OCI-LY7 (cell line): ENCODE results near the gene ULBP1. TPM values are rescaled to one million over a fixed set of nuclear protein-coding genes. Genes with fewer than 3 reads are reported as not detected.
A peak's percentile ranks its signal among the peaks of the same experiment; 100 is the strongest.

Source experiments
- BruUV-seq: library from RNA; stranded (reverse); fragments of 400-500 nt; replicated peaks from 2 replicates; lab custom pipeline; 2021; lab: Mats Ljungman, UMichigan
- CTCF ChIA-PET: fragments of 300-600 bp; sonication (Branson Sonifier 250); formaldehyde crosslinking; loops from one replicate; lab custom pipeline; 2022; ENCODE audit warnings: antibody characterized with exemption; ENCODE audit not compliant: unreplicated experiment; lab: Charles Lee
- POLR2A ChIA-PET: fragments of 300-600 bp; sonication (Branson Sonifier 250); formaldehyde crosslinking; loops from one replicate; lab custom pipeline; 2022; ENCODE audit warnings: antibody characterized with exemption; lab: Charles Lee
- DNase-seq: peaks from one replicate; pipeline ENCODE4 v3.0.0-alpha.2; 2015; ENCODE audit warnings: low spot score
- H2AFZ ChIP-seq: fragments of 200-600 bp; sonication (generic), shearing (Covaris generic); 2 replicates; pipeline ENCODE4 v1.6.1; 2014; ENCODE audit warnings: mild to moderate bottlenecking, antibody characterized with exemption, low read length, moderate library complexity
- H3K27ac ChIP-seq: fragments of 200-600 bp; sonication (generic); 2 replicates; pipeline ENCODE4 v1.5.1; 2014; ENCODE audit warnings: mixed run types, low read depth, mild to moderate bottlenecking, moderate library complexity, low read length, inconsistent platforms; ENCODE audit not compliant: poor library complexity, severe bottlenecking
- H3K36me3 ChIP-seq: fragments of 200-600 bp; sonication (generic); 2 replicates; pipeline ENCODE4 v1.6.1; 2014; ENCODE audit warnings: mild to moderate bottlenecking, antibody characterized with exemption, low read length, moderate library complexity, mixed read lengths; ENCODE audit not compliant: insufficient read depth
- H3K4me1 ChIP-seq: fragments of 200-600 bp; sonication (generic); 2 replicates; pipeline ENCODE4 v1.5.1; 2014; ENCODE audit warnings: mild to moderate bottlenecking, low read length; ENCODE audit not compliant: insufficient read depth, poor library complexity, severe bottlenecking
- H3K4me2 ChIP-seq: fragments of 200-600 bp; sonication (generic); 2 replicates; pipeline ENCODE4 v1.6.1; 2014; ENCODE audit warnings: mild to moderate bottlenecking, low read length
- H3K4me3 ChIP-seq: fragments of 200-600 bp; sonication (generic); 2 replicates; pipeline ENCODE4 v1.5.1; 2014; ENCODE audit warnings: mild to moderate bottlenecking, low read depth, low read length; ENCODE audit not compliant: poor library complexity, severe bottlenecking
- H3K79me2 ChIP-seq: fragments of 200-600 bp; sonication (generic); 2 replicates; pipeline ENCODE4 v1.6.1; 2016; ENCODE audit warnings: low read depth, mild to moderate bottlenecking, low read length, moderate library complexity, mixed read lengths; ENCODE audit not compliant: insufficient read depth
- H3K9me2 ChIP-seq: fragments of 200-600 bp; sonication (generic); 2 replicates; pipeline ENCODE4 v1.6.1; 2016; ENCODE audit warnings: mild to moderate bottlenecking, low read length, mixed read lengths; ENCODE audit not compliant: insufficient read depth
- H3K9me3 ChIP-seq: fragments of 200-600 bp; sonication (generic); 2 replicates; pipeline ENCODE4 v1.6.1; 2014; ENCODE audit warnings: mild to moderate bottlenecking, mixed run types, low read length, mixed read lengths
- H4K20me1 ChIP-seq: fragments of 200-600 bp; sonication (generic); 2 replicates; pipeline ENCODE4 v1.6.1; 2014; ENCODE audit warnings: mild to moderate bottlenecking, antibody characterized with exemption, low read length, moderate library complexity, mixed read lengths; ENCODE audit not compliant: insufficient read depth
- EZH2phosphoT487 ChIP-seq: fragments of 200-600 bp; sonication (generic); IDR thresholded peaks from 2 replicates; pipeline ENCODE4 v1.6.1; 2018; ENCODE audit warnings: low read depth, borderline replicate concordance, mild to moderate bottlenecking, mixed run types, antibody characterized with exemption, low read length, moderate library complexity, mixed read lengths
- intact Hi-C: fragments of 100-400 bp; cut with micrococcal nuclease; formaldehyde crosslinking; loops from one replicate; pipeline ENCODE4 v1.10.0; 2022; ENCODE audit not compliant: unreplicated experiment
- total RNA-seq, 2 experiments: library from RNA; depleted of rRNA in 1 of 2; stranded (reverse); fragments of >200 nt in 1 of 2; shearing (Covaris generic) in 1 of 2; gene quantifications; 2 replicates each; pipeline ENCODE4 v1.2.3, GENCODE V29; 2014 to 2022
- TF ChIP-seq, protein P1 (sequence below): fragments of 200-600 bp; sonication (generic); conservative IDR thresholded peaks from 2 replicates; pipeline ENCODE4 v1.5.1; 2014; ENCODE audit warnings: mild to moderate bottlenecking, antibody characterized with exemption, low read length, moderate library complexity, mixed read lengths

ULBP1 gene
- total RNA-seq, 2 experiments from 2014 or later, result 0.79 to 2.3 TPM

DNA sequence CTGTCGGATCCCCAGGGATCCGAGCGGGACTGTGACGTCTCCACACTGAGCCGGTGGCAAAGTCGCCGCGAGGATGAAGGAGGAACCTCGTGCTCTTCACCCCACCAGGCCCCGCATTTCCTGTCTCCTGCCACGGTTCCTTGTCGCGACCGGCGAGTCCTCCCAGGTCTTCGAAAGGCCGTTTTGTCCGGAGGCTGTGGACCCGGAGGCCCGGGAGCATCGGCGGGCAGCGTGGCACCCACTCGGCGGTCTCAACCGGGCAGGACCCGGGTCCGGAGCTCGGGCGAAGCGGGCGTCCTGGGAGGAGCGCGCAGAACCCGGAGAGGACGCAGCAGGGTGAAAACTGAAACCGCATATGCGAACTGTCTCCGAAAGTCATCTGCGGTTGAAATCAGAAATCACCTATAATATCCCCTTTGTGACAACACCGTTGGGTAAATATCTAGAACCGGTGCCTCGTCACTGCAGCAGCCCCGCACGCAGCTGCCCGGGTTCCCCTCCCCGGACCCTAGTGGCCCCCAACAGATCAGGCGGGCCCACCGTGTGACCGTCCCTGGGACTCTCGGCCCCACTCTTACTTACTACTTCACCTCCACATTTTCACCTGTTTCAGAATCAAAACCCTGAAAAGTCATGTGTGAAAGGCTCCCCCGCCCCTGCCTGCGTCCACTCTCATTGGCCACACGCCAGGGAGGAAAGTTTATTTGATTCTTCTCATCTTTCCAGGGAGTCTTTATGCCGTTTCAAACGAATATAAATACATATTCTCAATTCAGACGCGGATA, 25.0 kb upstream of the ULBP1 start:
- Histone ChIP-seq H3K4me1 (peaks cover 5% of the 10 kb centered on the region), H3K27ac (no peak overlapping the region), H4K20me1 (no peaks in the 10 kb centered on the region), H3K36me3 (no peaks in the 10 kb centered on the region), H3K9me2 (no peaks in the 10 kb centered on the region), H3K4me3 (peak overlapping the region; percentile 48), H3K9me3 (no peaks in the 10 kb centered on the region), H3K4me2 (peak overlapping the region; percentile 65), H2AFZ (no peak overlapping the region), H3K79me2 (no peaks in the 10 kb centered on the region)
- no peak for DNase-seq
- ChIA-PET CTCF (no interaction called here), POLR2A (no interaction called here)
- TF ChIP-seq EZH2phosphoT487, result 0 out of 2 replicates have a peak, but pooled peaks have one; percentile 35
- TF ChIP-seq, protein P1, sequence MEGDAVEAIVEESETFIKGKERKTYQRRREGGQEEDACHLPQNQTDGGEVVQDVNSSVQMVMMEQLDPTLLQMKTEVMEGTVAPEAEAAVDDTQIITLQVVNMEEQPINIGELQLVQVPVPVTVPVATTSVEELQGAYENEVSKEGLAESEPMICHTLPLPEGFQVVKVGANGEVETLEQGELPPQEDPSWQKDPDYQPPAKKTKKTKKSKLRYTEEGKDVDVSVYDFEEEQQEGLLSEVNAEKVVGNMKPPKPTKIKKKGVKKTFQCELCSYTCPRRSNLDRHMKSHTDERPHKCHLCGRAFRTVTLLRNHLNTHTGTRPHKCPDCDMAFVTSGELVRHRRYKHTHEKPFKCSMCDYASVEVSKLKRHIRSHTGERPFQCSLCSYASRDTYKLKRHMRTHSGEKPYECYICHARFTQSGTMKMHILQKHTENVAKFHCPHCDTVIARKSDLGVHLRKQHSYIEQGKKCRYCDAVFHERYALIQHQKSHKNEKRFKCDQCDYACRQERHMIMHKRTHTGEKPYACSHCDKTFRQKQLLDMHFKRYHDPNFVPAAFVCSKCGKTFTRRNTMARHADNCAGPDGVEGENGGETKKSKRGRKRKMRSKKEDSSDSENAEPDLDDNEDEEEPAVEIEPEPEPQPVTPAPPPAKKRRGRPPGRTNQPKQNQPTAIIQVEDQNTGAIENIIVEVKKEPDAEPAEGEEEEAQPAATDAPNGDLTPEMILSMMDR, result no peak
- no TSS peak for BruUV-seq
- intact Hi-C loops, result loop anchor here (10.0 kb wide), 1 partner anchor 456 kb away; no protein-coding TSS in a partner anchor

DNA sequence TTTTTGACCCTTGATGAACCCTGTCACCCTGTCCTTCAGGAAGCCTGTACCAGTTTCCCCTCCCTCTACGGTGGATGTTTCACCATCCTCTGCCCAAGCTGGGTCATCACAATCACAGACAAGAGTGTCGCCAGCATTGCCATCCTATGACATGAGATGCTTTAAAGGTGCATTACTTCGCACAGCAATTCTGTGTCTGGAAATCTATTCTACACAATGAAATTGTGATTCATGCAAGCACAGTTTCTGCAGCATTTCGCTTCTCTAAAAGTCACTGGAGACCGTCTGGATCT, 24.4 kb upstream of the ULBP1 start:
- Histone ChIP-seq H3K4me1 (peaks cover 5% of the 10 kb centered on the region), H3K9me3 (no peaks in the 10 kb centered on the region), H3K4me2 (peak overlapping the region; percentile 65; the same call in 1 of the 2 replicates), H2AFZ (no peak overlapping the region), H4K20me1 (no peaks in the 10 kb centered on the region), H3K36me3 (no peaks in the 10 kb centered on the region), H3K79me2 (no peaks in the 10 kb centered on the region), H3K4me3 (no peak overlapping the region), H3K27ac (no peak overlapping the region), H3K9me2 (no peaks in the 10 kb centered on the region)
- TF ChIP-seq, protein P1, result no peak
- peak; percentile 2; the same call in 1 of the 2 replicates for TF ChIP-seq EZH2phosphoT487
- intact Hi-C loops, result loop anchor here (10.0 kb wide), 1 partner anchor 455 kb away; no protein-coding TSS in a partner anchor
- ChIA-PET POLR2A (no interaction called here), CTCF (no interaction called here)
- DNase-seq, result no peak
- no TSS peak for BruUV-seq
